ENCODE measurements around the gene HBD. TPM values are rescaled to one million over a fixed set of nuclear protein-coding genes. Genes with fewer than 3 reads are reported as not detected.

HBD gene
- total and polyA plus RNA-seq, 2 donors (not counting 1 experiment from before 2014, with no cell fraction given) = 5.9 to 53.4 TPM

DNA sequence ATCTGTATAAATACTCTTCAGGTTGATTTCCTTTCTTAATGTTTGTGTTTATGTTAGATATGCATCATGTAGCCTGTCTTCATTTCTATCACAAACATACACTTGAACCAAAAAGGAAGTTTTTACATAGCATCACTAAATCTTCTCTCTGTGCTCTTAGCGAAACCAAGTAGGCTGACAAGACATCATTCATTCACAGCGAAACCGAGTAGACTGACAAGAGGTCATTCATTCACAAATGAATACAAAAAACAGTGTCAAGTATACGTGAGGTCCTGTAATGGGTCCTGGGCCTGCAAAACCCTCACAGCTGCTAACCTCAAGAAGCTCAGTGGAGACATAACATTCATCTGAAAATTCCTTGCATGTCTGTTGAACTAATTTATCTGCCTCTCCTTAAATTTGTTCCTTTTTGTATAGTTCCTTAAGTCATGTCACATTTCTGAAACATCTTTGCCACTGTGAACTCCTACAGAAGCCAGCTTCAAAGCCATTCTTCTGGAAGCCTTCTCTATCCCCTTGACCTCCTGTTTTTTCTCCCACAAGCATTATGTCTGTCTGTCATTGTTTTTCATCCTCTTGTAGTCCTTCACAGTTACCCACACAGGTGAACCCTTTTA is 45.3 kb upstream of the HBD start:
- Histone ChIP-seq H2AFZ (ENCODE audit: low read length) (peak overlapping the region; percentile 30), H3K27ac (ENCODE audit: insufficient read depth, low read length) (peak overlapping the region; percentile 59), H3K36me3 (ENCODE audit: control insufficient read depth, insufficient read depth, low read length) (no peaks in the 10 kb centered on the region), H3K79me2 (ENCODE audit: control insufficient read depth, insufficient read depth, low read length) (no peaks in the 10 kb centered on the region), H4K20me1 (ENCODE audit: control insufficient read depth, extremely low read depth, insufficient read depth, low read length) (no peaks in the 10 kb centered on the region), H3K4me3 (replicated peaks in 1 of 4; ENCODE audit: control extremely low read depth in 1 of 4, insufficient read depth in 1 of 4, low read depth in 3 of 4, low read length in 4 of 4) (no peak overlapping the region), H3K4me1 (ENCODE audit: control insufficient read depth, extremely low read depth, insufficient read depth, low read length) (peaks cover 15% of the 10 kb centered on the region), H3K9ac (ENCODE audit: insufficient read depth, low read length) (no peak overlapping the region), H3K4me2 (ENCODE audit: extremely low read depth, insufficient read depth, low read length) (no peak overlapping the region), H3K27me3 (ENCODE audit: control insufficient read depth, insufficient read depth, low read length) (no peaks in the 10 kb centered on the region), H3K9me3 (ENCODE audit: control insufficient read depth, insufficient read depth, low read depth, low read length) (no peaks in the 10 kb centered on the region)
- TF ChIP-seq, protein P1, sequence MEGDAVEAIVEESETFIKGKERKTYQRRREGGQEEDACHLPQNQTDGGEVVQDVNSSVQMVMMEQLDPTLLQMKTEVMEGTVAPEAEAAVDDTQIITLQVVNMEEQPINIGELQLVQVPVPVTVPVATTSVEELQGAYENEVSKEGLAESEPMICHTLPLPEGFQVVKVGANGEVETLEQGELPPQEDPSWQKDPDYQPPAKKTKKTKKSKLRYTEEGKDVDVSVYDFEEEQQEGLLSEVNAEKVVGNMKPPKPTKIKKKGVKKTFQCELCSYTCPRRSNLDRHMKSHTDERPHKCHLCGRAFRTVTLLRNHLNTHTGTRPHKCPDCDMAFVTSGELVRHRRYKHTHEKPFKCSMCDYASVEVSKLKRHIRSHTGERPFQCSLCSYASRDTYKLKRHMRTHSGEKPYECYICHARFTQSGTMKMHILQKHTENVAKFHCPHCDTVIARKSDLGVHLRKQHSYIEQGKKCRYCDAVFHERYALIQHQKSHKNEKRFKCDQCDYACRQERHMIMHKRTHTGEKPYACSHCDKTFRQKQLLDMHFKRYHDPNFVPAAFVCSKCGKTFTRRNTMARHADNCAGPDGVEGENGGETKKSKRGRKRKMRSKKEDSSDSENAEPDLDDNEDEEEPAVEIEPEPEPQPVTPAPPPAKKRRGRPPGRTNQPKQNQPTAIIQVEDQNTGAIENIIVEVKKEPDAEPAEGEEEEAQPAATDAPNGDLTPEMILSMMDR (conservative IDR thresholded peaks at IDR 0.05 in 1 of 2, IDR thresholded peaks at IDR 0.05 in 1 of 2; ENCODE audit: low read depth in 1 of 2, low read length in 2 of 2) = no peak
- no peak for TF ChIP-seq EZH2 (IDR thresholded peaks at IDR 0.05; ENCODE audit: low read length, missing control alignments)
- no peak for DNase-seq (ENCODE audit: low read depth in 2 of 2)

DNA sequence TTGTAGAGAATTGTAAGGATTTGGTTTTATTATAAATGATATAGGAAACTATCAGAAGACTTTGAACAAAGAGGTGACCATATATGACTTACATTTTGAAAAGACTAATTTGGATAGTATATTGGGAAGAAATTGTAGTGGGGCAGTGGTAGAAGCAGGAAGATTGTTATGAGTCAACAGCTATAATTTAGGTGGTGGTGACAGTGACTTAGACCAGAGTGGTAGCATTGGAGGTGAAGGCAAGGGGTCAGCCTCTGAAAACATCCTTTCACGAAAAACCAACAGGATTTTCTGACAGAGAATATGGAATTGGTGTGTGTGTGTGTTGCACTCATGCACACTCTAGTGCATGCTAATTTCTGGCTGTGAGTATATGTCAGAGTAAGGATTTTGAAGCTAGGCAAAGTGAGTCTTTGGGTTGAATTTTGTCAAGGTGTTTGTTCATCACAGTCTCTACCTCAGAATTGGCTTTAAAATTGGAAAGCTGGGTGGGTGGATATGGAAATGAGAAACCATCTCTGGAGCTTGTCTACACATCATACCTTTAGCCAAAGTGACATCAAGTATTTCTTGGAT is 43.6 kb upstream of the HBD start:
- Histone ChIP-seq H3K4me2 (ENCODE audit: extremely low read depth, insufficient read depth, low read length) (no peak overlapping the region), H3K9ac (ENCODE audit: insufficient read depth, low read length) (no peak overlapping the region), H3K4me3 (replicated peaks in 1 of 4; ENCODE audit: control extremely low read depth in 1 of 4, insufficient read depth in 1 of 4, low read depth in 3 of 4, low read length in 4 of 4) (no peak overlapping the region), H3K9me3 (ENCODE audit: control insufficient read depth, insufficient read depth, low read depth, low read length) (no peaks in the 10 kb centered on the region), H4K20me1 (ENCODE audit: control insufficient read depth, extremely low read depth, insufficient read depth, low read length) (no peaks in the 10 kb centered on the region), H3K36me3 (ENCODE audit: control insufficient read depth, insufficient read depth, low read length) (no peaks in the 10 kb centered on the region), H3K27me3 (ENCODE audit: control insufficient read depth, insufficient read depth, low read length) (no peaks in the 10 kb centered on the region), H3K4me1 (ENCODE audit: control insufficient read depth, extremely low read depth, insufficient read depth, low read length) (peaks cover 17% of the 10 kb centered on the region), H2AFZ (ENCODE audit: low read length) (no peak overlapping the region), H3K79me2 (ENCODE audit: control insufficient read depth, insufficient read depth, low read length) (no peaks in the 10 kb centered on the region), H3K27ac (ENCODE audit: insufficient read depth, low read length) (no peak overlapping the region)
- TF ChIP-seq, protein P1 (conservative IDR thresholded peaks at IDR 0.05 in 1 of 2, IDR thresholded peaks at IDR 0.05 in 1 of 2; ENCODE audit: low read depth in 1 of 2, low read length in 2 of 2) = no peak
- no peak for TF ChIP-seq EZH2 (IDR thresholded peaks at IDR 0.05; ENCODE audit: low read length, missing control alignments)
- DNase-seq (ENCODE audit: low read depth in 2 of 2) = no peak

- H3K4me1 ChIP-seq (ENCODE audit: control insufficient read depth, extremely low read depth, insufficient read depth, low read length) = peaks cover 17% of the 10 kb centered on the region
- no peak for DNase-seq (ENCODE audit: low read depth in 2 of 2)
- no peaks in the 10 kb centered on the region for H3K36me3 ChIP-seq (ENCODE audit: control insufficient read depth, insufficient read depth, low read length)
- H3K9ac ChIP-seq (ENCODE audit: insufficient read depth, low read length) = no peak overlapping the region
- H3K4me2 ChIP-seq (ENCODE audit: extremely low read depth, insufficient read depth, low read length) = no peak overlapping the region
- H2AFZ ChIP-seq (ENCODE audit: low read length) = no peak overlapping the region
- H3K27ac ChIP-seq (ENCODE audit: insufficient read depth, low read length) = no peak overlapping the region
- H3K9me3 ChIP-seq (ENCODE audit: control insufficient read depth, insufficient read depth, low read depth, low read length) = no peaks in the 10 kb centered on the region
- no peaks in the 10 kb centered on the region for H3K79me2 ChIP-seq (ENCODE audit: control insufficient read depth, insufficient read depth, low read length)
- TF ChIP-seq EZH2 (IDR thresholded peaks at IDR 0.05; ENCODE audit: low read length, missing control alignments) = no peak
- TF ChIP-seq, protein P1 (conservative IDR thresholded peaks at IDR 0.05 in 1 of 2, IDR thresholded peaks at IDR 0.05 in 1 of 2; ENCODE audit: low read depth in 1 of 2, low read length in 2 of 2) = no peak
- no peaks in the 10 kb centered on the region for H3K27me3 ChIP-seq (ENCODE audit: control insufficient read depth, insufficient read depth, low read length)
- no peak overlapping the region for H3K4me3 ChIP-seq (replicated peaks in 1 of 4; ENCODE audit: control extremely low read depth in 1 of 4, insufficient read depth in 1 of 4, low read depth in 3 of 4, low read length in 4 of 4)
- no peaks in the 10 kb centered on the region for H4K20me1 ChIP-seq (ENCODE audit: control insufficient read depth, extremely low read depth, insufficient read depth, low read length)
These were observed 42.4 kb upstream of the HBD start for GRCh38 chr11:5276697-5277096.

All from fibroblast of lung (primary cell).